Endothelial cell of umbilical vein (primary cell): Measurements from ENCODE around the gene SLC49A4. TPM values are rescaled to one million over a fixed set of nuclear protein-coding genes. Genes with fewer than 3 reads are reported as not detected.

Experiments used
- BruUV-seq: library from RNA; stranded (reverse); fragments of 400-500 nt; replicated peaks from 2 replicates; lab custom pipeline; 2021; lab: Mats Ljungman, UMichigan
- CTCF ChIA-PET: fragments of 300-600, 350-600 bp; sonication (Branson Sonifier 250); formaldehyde crosslinking; loops from one replicate; lab custom pipeline; 2021; ENCODE audit warnings: antibody characterized with exemption, inconsistent platforms; lab: Charles Lee
- POLR2A ChIA-PET: fragments of 300-600, 350-600 bp; sonication (Branson Sonifier 250); formaldehyde crosslinking; loops from one replicate; lab custom pipeline; 2021; ENCODE audit warnings: antibody characterized with exemption, inconsistent platforms; lab: Charles Lee
- DNase-seq: peaks from one replicate; pipeline ENCODE4 v3.0.0-alpha.2; 2011; ENCODE audit warnings: low read depth, low spot score
- FAIRE-seq: peaks from 2 replicates; lab custom pipeline; 2011; peaks lifted over from hg19 to GRCh38; lab: Jason Lieb, UNC
- H2AFZ ChIP-seq: 2 replicates; pipeline ENCODE4 v1.6.0; 2012; ENCODE audit warnings: low read depth, low read length, control low read depth, inconsistent platforms
- H3K27ac ChIP-seq: 2 replicates; pipeline ENCODE4 v1.5.1; 2011; ENCODE audit warnings: low read depth, mild to moderate bottlenecking, control low read depth, low read length, moderate library complexity; ENCODE audit not compliant: insufficient read depth
- H3K27me3 ChIP-seq, 2 experiments: 2 replicates each; pipeline versions ENCODE4 v1.6.0 to v1.6.1; 2011; ENCODE audit warnings: low read length in 2 of 2, mixed read lengths in 1 of 2; ENCODE audit not compliant: control insufficient read depth in 2 of 2, insufficient read depth in 2 of 2
- H3K36me3 ChIP-seq, 2 experiments: 2 replicates in 1 of 2; 3 replicates in 1 of 2; pipeline ENCODE4 v1.5.1; 2011; ENCODE audit warnings: low read length in 2 of 2, mild to moderate bottlenecking in 1 of 2, moderate library complexity in 1 of 2; ENCODE audit not compliant: control insufficient read depth in 2 of 2, insufficient read depth in 2 of 2; ENCODE audit errors: extremely low read depth in 1 of 2
- H3K4me1 ChIP-seq: 3 replicates; pipeline ENCODE4 v1.5.1; 2011; ENCODE audit warnings: mild to moderate bottlenecking, low read length; ENCODE audit not compliant: control insufficient read depth, insufficient read depth; ENCODE audit errors: extremely low read depth
- H3K4me2 ChIP-seq: 2 replicates; pipeline ENCODE4 v1.6.1; 2011; ENCODE audit warnings: low read length, control low read depth, mixed read lengths; ENCODE audit not compliant: insufficient read depth
- H3K4me3 ChIP-seq, 3 experiments: fragments of 200-600 bp in 1 of 3; sonication (generic), shearing (Covaris generic) in 1 of 3; replicated peaks in 1 of 3; 2 replicates each; pipeline ENCODE4 v1.5.1; 2011 to 2016; ENCODE audit warnings: control low read depth in 3 of 3, low read length in 3 of 3, mild to moderate bottlenecking in 2 of 3, inconsistent platforms in 1 of 3, low read depth in 1 of 3, moderate library complexity in 1 of 3; ENCODE audit not compliant: insufficient read depth in 1 of 3
- H3K79me2 ChIP-seq: 2 replicates; pipeline ENCODE4 v1.6.0; 2012; ENCODE audit warnings: low read length, inconsistent platforms; ENCODE audit not compliant: control insufficient read depth, insufficient read depth
- H3K9ac ChIP-seq: replicated peaks from 2 replicates; pipeline ENCODE3; 2011; ENCODE audit warnings: low read length, control low read depth; ENCODE audit not compliant: insufficient read depth; ENCODE audit errors: extremely low read depth
- H3K9me1 ChIP-seq: replicated peaks from 3 replicates; pipeline ENCODE4 v1.6.0; 2011; ENCODE audit warnings: mild to moderate bottlenecking, low read length; ENCODE audit not compliant: control insufficient read depth, insufficient read depth; ENCODE audit errors: extremely low read depth
- H3K9me3 ChIP-seq: replicated peaks from 2 replicates; pipeline ENCODE4 v1.5.1; 2012; ENCODE audit warnings: low read length, inconsistent platforms; ENCODE audit not compliant: control insufficient read depth, insufficient read depth
- H4K20me1 ChIP-seq: replicated peaks from 2 replicates; pipeline ENCODE3; 2011; ENCODE audit warnings: mild to moderate bottlenecking, low read length; ENCODE audit not compliant: control insufficient read depth, insufficient read depth; ENCODE audit errors: extremely low read depth
- FOS ChIP-seq: IDR thresholded peaks from 2 replicates; pipeline ENCODE4 v1.6.1; 2011; ENCODE audit warnings: mild to moderate bottlenecking, low read length, moderate library complexity, borderline replicate concordance; ENCODE audit not compliant: insufficient read depth
- GATA2 ChIP-seq: IDR thresholded peaks from 2 replicates; pipeline ENCODE4 v1.7.0; 2011; ENCODE audit warnings: low read depth, mild to moderate bottlenecking, moderate library complexity, mixed read lengths, low read length; ENCODE audit not compliant: insufficient read length, insufficient read depth
- JUN ChIP-seq: IDR thresholded peaks from 2 replicates; pipeline ENCODE4 v1.6.1; 2011; ENCODE audit warnings: borderline replicate concordance, low read depth; ENCODE audit not compliant: insufficient read length, insufficient read depth
- POLR2A ChIP-seq: IDR thresholded peaks from 2 replicates; pipeline ENCODE4 v1.6.1; 2012; ENCODE audit warnings: low read depth, mild to moderate bottlenecking, control low read depth, low read length
- POLR2AphosphoS5 ChIP-seq: IDR thresholded peaks from 2 replicates; pipeline ENCODE4 v1.6.1; 2012; ENCODE audit warnings: low read depth, mild to moderate bottlenecking, control low read depth, low read length, moderate library complexity; ENCODE audit not compliant: insufficient read depth
- dilution Hi-C: fragments of 300-500 bp; cut with MboI; formaldehyde crosslinking; loops from one replicate; pipeline ENCODE4 v1.15.0; 2019; ENCODE audit warnings: low sequenced_read_pairs; ENCODE audit not compliant: extremely low pct_ligation_motif_present
- intact Hi-C: fragments of 100-400 bp; cut with micrococcal nuclease; formaldehyde crosslinking; loops from one replicate; pipeline ENCODE4 v1.10.0; 2022
- polyA plus RNA-seq, 4 experiments: library from polyadenylated mRNA; depleted of rRNA in 3 of 4; stranded (reverse) in 3 of 4; unstranded in 1 of 4; fragments of >200 nt; gene quantifications; 2 replicates each; pipeline versions ENCODE4 v1.2.1 to v1.2.3, GENCODE V29; 2011 to 2012; ENCODE audit warnings: missing spikeins in 1 of 4
- total RNA-seq: library from RNA; stranded (reverse); gene quantifications from 2 replicates; pipeline ENCODE4 v1.2.3, GENCODE V29; 2021

Gene SLC49A4
- total and polyA plus RNA-seq, 2 donors (not counting 3 experiments of a cell fraction or from before 2014, with no cell fraction given) = 10.9 to 11.6 TPM

GRCh38 chr3:122928396-122929187 is 133.7 kb downstream of the SLC49A4 start:
- FAIRE-seq = no peak
- no peak overlapping the region for H3K4me2 ChIP-seq
- DNase-seq = no peak
- no peaks in the 10 kb centered on the region for H3K9me1 ChIP-seq
- POLR2A ChIA-PET = no interaction called here
- H4K20me1 ChIP-seq = no peaks in the 10 kb centered on the region
- H2AFZ ChIP-seq = no peak overlapping the region
- H3K79me2 ChIP-seq = no peaks in the 10 kb centered on the region
- no peaks in the 10 kb centered on the region for H3K4me1 ChIP-seq
- BruUV-seq = no TSS peak
- intact Hi-C loops = no loop called here
- peaks cover 4 to 14% of the 10 kb centered on the region in 2 experiments for H3K27me3 ChIP-seq
- H3K9ac ChIP-seq = no peak overlapping the region
- H3K27ac ChIP-seq = no peak overlapping the region
- no peaks in the 10 kb centered on the region for H3K36me3 ChIP-seq
- no peak for TF ChIP-seq POLR2AphosphoS5
- no peak for TF ChIP-seq JUN
- no peak for TF ChIP-seq FOS
- TF ChIP-seq GATA2 = no peak
- no peak for TF ChIP-seq POLR2A
- H3K4me3 ChIP-seq = no peak overlapping the region
- dilution Hi-C loops = no loop called here
- CTCF ChIA-PET = interaction anchor here (1.3 to 1.7 kb wide), 2 partner anchors 13 kb away, joined by 3 to 5 read pairs; no protein-coding TSS in a partner anchor
- no peaks in the 10 kb centered on the region for H3K9me3 ChIP-seq
